SK-N-SH treated with all-trans-retinoic acid at 6 μM for 48 hours (cell line): ENCODE results near the gene TANGO2.

Source experiments
- ARNTL ChIP-seq: fragments of 450-650 bp; formaldehyde crosslinking; IDR thresholded peaks from 2 replicates; pipeline ENCODE4 v1.5.0; 2020; ENCODE audit warnings: low read depth, mild to moderate bottlenecking, moderate library complexity, borderline replicate concordance
- BACH2 ChIP-seq: fragments of 250-450 bp; sonication (Bioruptor Pico); IDR thresholded peaks from 2 replicates; pipeline ENCODE4 v1.9.0; 2021; ENCODE audit warnings: mild to moderate bottlenecking, borderline replicate concordance
- CREB5 ChIP-seq: fragments of 250-450 bp; sonication (Bioruptor Pico); IDR thresholded peaks from 2 replicates; pipeline ENCODE4 v1.5.1; 2020; ENCODE audit warnings: low read depth, mild to moderate bottlenecking, moderate library complexity
- CSDC2 ChIP-seq: fragments of 250-450 bp; sonication (Bioruptor Pico); IDR thresholded peaks from 2 replicates; pipeline ENCODE4 v1.5.0; 2020; ENCODE audit warnings: mild to moderate bottlenecking, moderate library complexity
- OSR1 ChIP-seq: fragments of 250-450 bp; sonication (Bioruptor Pico); IDR thresholded peaks from 2 replicates; pipeline ENCODE4 v1.8.0; 2022; ENCODE audit warnings: moderate library complexity, mild to moderate bottlenecking, inconsistent platforms
- PATZ1 ChIP-seq: fragments of 250-450 bp; sonication (Bioruptor Pico); IDR thresholded peaks from 2 replicates; pipeline ENCODE4 v1.8.0; 2020; ENCODE audit warnings: mild to moderate bottlenecking, moderate library complexity, borderline replicate concordance
- POU6F1 ChIP-seq: fragments of 250-450 bp; sonication (Bioruptor Pico); IDR thresholded peaks from 2 replicates; pipeline ENCODE4 v1.8.0; 2021; ENCODE audit warnings: low read depth, mild to moderate bottlenecking, moderate library complexity, borderline replicate concordance
- PPARA ChIP-seq: fragments of 250-450 bp; sonication (Bioruptor Pico); IDR thresholded peaks from 2 replicates; pipeline ENCODE4 v1.5.0; 2020; ENCODE audit warnings: mild to moderate bottlenecking, borderline replicate concordance
- TOX ChIP-seq: fragments of 250-450 bp; sonication (Bioruptor Pico); IDR thresholded peaks from 2 replicates; pipeline ENCODE4 v1.8.0; 2021; ENCODE audit warnings: mild to moderate bottlenecking, moderate library complexity, borderline replicate concordance
- ZC3H10 ChIP-seq: fragments of 250-450 bp; sonication (Bioruptor Pico); IDR thresholded peaks from 2 replicates; pipeline ENCODE4 v1.5.1; 2021; ENCODE audit warnings: mild to moderate bottlenecking, moderate library complexity
- ZFP3 ChIP-seq: fragments of 250-450 bp; sonication (Bioruptor Pico); IDR thresholded peaks from 2 replicates; pipeline ENCODE4 v1.5.0; 2020; ENCODE audit warnings: mild to moderate bottlenecking, moderate library complexity
- ZFP30 ChIP-seq: fragments of 450-650 bp; formaldehyde crosslinking; IDR thresholded peaks from 2 replicates; pipeline ENCODE4 v1.5.0; 2022; ENCODE audit warnings: mild to moderate bottlenecking, moderate library complexity
- ZNF8 ChIP-seq: fragments of 450-650 bp; formaldehyde crosslinking; IDR thresholded peaks from 2 replicates; pipeline ENCODE4 v1.5.0; 2020; ENCODE audit warnings: mild to moderate bottlenecking, moderate library complexity

- TF ChIP-seq ZNF8 = no peak
- no peak for TF ChIP-seq ZFP3
- no peak for TF ChIP-seq PPARA (CRISPR knock-in tag)
- no peak for TF ChIP-seq POU6F1
- TF ChIP-seq ZFP30 = no peak
- no peak for TF ChIP-seq BACH2 (CRISPR knock-in tag)
- TF ChIP-seq OSR1 = no peak
- TF ChIP-seq PATZ1 (CRISPR knock-in tag) = no peak
- TF ChIP-seq CSDC2 (CRISPR knock-in tag) = no peak
- TF ChIP-seq CREB5 (CRISPR knock-in tag) = no peak
- no peak for TF ChIP-seq TOX
- no peak for TF ChIP-seq ARNTL (CRISPR knock-in tag)
- TF ChIP-seq ZC3H10 = no peak
Observed at GRCh38 chr22:19982991-19983578, 37.8 kb upstream of the TANGO2 start.
